BLaER1 (cell line): Measurements from ENCODE around the gene CLDN4.

Experiments
- H3K27ac ChIP-seq: shearing (Covaris generic); formaldehyde crosslinking; 2 replicates; pipeline ENCODE4 v1.8.1; 2022
- H3K27me3 ChIP-seq: shearing (Covaris generic); formaldehyde crosslinking; 2 replicates; pipeline ENCODE4 v1.8.1; 2022
- H3K36me3 ChIP-seq: shearing (Covaris generic); formaldehyde crosslinking; 2 replicates; pipeline ENCODE4 v1.8.1; 2022
- H3K4me1 ChIP-seq: shearing (Covaris generic); formaldehyde crosslinking; 2 replicates; pipeline ENCODE4 v1.8.1; 2022
- H3K4me2 ChIP-seq: shearing (Covaris generic); formaldehyde crosslinking; 2 replicates; pipeline ENCODE4 v1.8.1; 2022
- H3K4me3 ChIP-seq: shearing (Covaris generic); formaldehyde crosslinking; 2 replicates; pipeline ENCODE4 v1.8.1; 2022
- H3K9ac ChIP-seq: shearing (Covaris generic); formaldehyde crosslinking; 2 replicates; pipeline ENCODE4 v1.8.1; 2022
- H3K9me3 ChIP-seq: shearing (Covaris generic); formaldehyde crosslinking; 2 replicates; pipeline ENCODE4 v1.8.1; 2022
- H4K20me1 ChIP-seq: shearing (Covaris generic); formaldehyde crosslinking; 2 replicates; pipeline ENCODE4 v1.8.1; 2022
- Cebpa-rat ChIP-seq: shearing (Covaris generic); IDR thresholded peaks from 2 replicates; pipeline ENCODE4 v1.8.1; 2022

The CLDN4 gene

GRCh38 chr7:73856941-73857340, 26.1 kb downstream of the CLDN4 start:
- no peaks in the 10 kb centered on the region for H3K36me3 ChIP-seq
- no peak for TF ChIP-seq Cebpa-rat
- no peak overlapping the region for H3K27ac ChIP-seq
- H3K27me3 ChIP-seq: peaks cover 27% of the 10 kb centered on the region
- peak overlapping the region; percentile 51 for H3K4me2 ChIP-seq
- H3K9me3 ChIP-seq: no peaks in the 10 kb centered on the region
- H3K4me3 ChIP-seq: no peak overlapping the region
- H3K9ac ChIP-seq: no peak overlapping the region
- H4K20me1 ChIP-seq: no peaks in the 10 kb centered on the region
- H3K4me1 ChIP-seq: peaks cover 26% of the 10 kb centered on the region

GRCh38 chr7:73858807-73859206, 28.0 kb downstream of the CLDN4 start:
- peaks cover 19% of the 10 kb centered on the region for H3K27me3 ChIP-seq
- H3K27ac ChIP-seq: no peak overlapping the region
- H4K20me1 ChIP-seq: no peaks in the 10 kb centered on the region
- H3K4me1 ChIP-seq: peaks cover 26% of the 10 kb centered on the region
- no peak for TF ChIP-seq Cebpa-rat
- no peaks in the 10 kb centered on the region for H3K9me3 ChIP-seq
- no peak overlapping the region for H3K4me2 ChIP-seq
- no peak overlapping the region for H3K9ac ChIP-seq
- no peak overlapping the region for H3K4me3 ChIP-seq
- H3K36me3 ChIP-seq: no peaks in the 10 kb centered on the region

- Histone ChIP-seq H3K4me3 (no peak within 1 kb of the TSS), H3K27ac (no peak within 1 kb of the TSS), H4K20me1 (no peaks in the 10 kb centered on the region), H3K9me3 (no peaks in the 10 kb centered on the region), H3K4me1 (peaks cover 20% of the 10 kb centered on the region), H3K4me2 (no peak within 1 kb of the TSS), H3K36me3 (no peaks in the 10 kb centered on the region), H3K27me3 (no peaks in the 10 kb centered on the region), H3K9ac (no peak within 1 kb of the TSS)
- TF ChIP-seq Cebpa-rat: no peak
These were observed 30.1 kb downstream of the CLDN4 start, which contains the start of gene TMEM270 for GRCh38 chr7:73860859-73861258. Gene TMEM270, plus strand, starts transcription at chr7:73861159. Its CDS starts 36 bp downstream, at chr7:73861195.

- peaks cover 17% of the 10 kb centered on the region for H3K4me1 ChIP-seq
- H3K27me3 ChIP-seq: no peaks in the 10 kb centered on the region
- no peaks in the 10 kb centered on the region for H3K9me3 ChIP-seq
- no peaks in the 10 kb centered on the region for H4K20me1 ChIP-seq
- H3K27ac ChIP-seq: no peak overlapping the region
- no peak overlapping the region for H3K4me3 ChIP-seq
- H3K4me2 ChIP-seq: no peak overlapping the region
- no peak overlapping the region for H3K9ac ChIP-seq
- TF ChIP-seq Cebpa-rat: no peak
- H3K36me3 ChIP-seq: no peaks in the 10 kb centered on the region
These were observed 30.5 kb downstream of the CLDN4 start for GRCh38 chr7:73861305-73861704.

- H3K4me2 ChIP-seq: no peak overlapping the region
- no peaks in the 10 kb centered on the region for H3K27me3 ChIP-seq
- no peaks in the 10 kb centered on the region for H3K36me3 ChIP-seq
- H3K9ac ChIP-seq: no peak overlapping the region
- TF ChIP-seq Cebpa-rat: no peak
- no peaks in the 10 kb centered on the region for H3K4me1 ChIP-seq
- no peaks in the 10 kb centered on the region for H4K20me1 ChIP-seq
- no peaks in the 10 kb centered on the region for H3K9me3 ChIP-seq
- no peak overlapping the region for H3K4me3 ChIP-seq
- no peak overlapping the region for H3K27ac ChIP-seq
These were observed 34.4 kb downstream of the CLDN4 start for GRCh38 chr7:73864981-73865711.

GRCh38 chr7:73865738-73866445, 35.1 kb downstream of the CLDN4 start:
- no peak overlapping the region for H3K4me2 ChIP-seq
- H3K27ac ChIP-seq: no peak overlapping the region
- no peak overlapping the region for H3K4me3 ChIP-seq
- H3K9ac ChIP-seq: no peak overlapping the region
- TF ChIP-seq Cebpa-rat: no peak
- H3K9me3 ChIP-seq: no peaks in the 10 kb centered on the region
- no peaks in the 10 kb centered on the region for H3K27me3 ChIP-seq
- H3K4me1 ChIP-seq: peaks cover under 1% of the 10 kb centered on the region
- H4K20me1 ChIP-seq: no peaks in the 10 kb centered on the region
- no peaks in the 10 kb centered on the region for H3K36me3 ChIP-seq

- no peaks in the 10 kb centered on the region for H3K27me3 ChIP-seq
- H3K9ac ChIP-seq: no peak overlapping the region
- no peaks in the 10 kb centered on the region for H4K20me1 ChIP-seq
- H3K4me1 ChIP-seq: peaks cover 6% of the 10 kb centered on the region
- no peaks in the 10 kb centered on the region for H3K36me3 ChIP-seq
- no peak overlapping the region for H3K4me3 ChIP-seq
- H3K27ac ChIP-seq: no peak overlapping the region
- no peak for TF ChIP-seq Cebpa-rat
- no peak overlapping the region for H3K4me2 ChIP-seq
- H3K9me3 ChIP-seq: no peaks in the 10 kb centered on the region
These were observed 35.6 kb downstream of the CLDN4 start for GRCh38 chr7:73866446-73866767.

GRCh38 chr7:73869011-73869798, 38.4 kb downstream of the CLDN4 start:
- no peak for TF ChIP-seq Cebpa-rat
- Histone ChIP-seq H3K9ac (no peak overlapping the region), H4K20me1 (no peaks in the 10 kb centered on the region), H3K4me1 (peaks cover 18% of the 10 kb centered on the region), H3K36me3 (no peaks in the 10 kb centered on the region), H3K4me2 (no peak overlapping the region), H3K9me3 (no peaks in the 10 kb centered on the region), H3K4me3 (no peak overlapping the region), H3K27me3 (no peaks in the 10 kb centered on the region), H3K27ac (no peak overlapping the region)

GRCh38 chr7:73870041-73870492, 39.3 kb downstream of the CLDN4 start:
- no peaks in the 10 kb centered on the region for H3K9me3 ChIP-seq
- no peak for TF ChIP-seq Cebpa-rat
- H3K27ac ChIP-seq: no peak overlapping the region
- H3K36me3 ChIP-seq: no peaks in the 10 kb centered on the region
- no peak overlapping the region for H3K9ac ChIP-seq
- H3K4me3 ChIP-seq: no peak overlapping the region
- H4K20me1 ChIP-seq: no peaks in the 10 kb centered on the region
- H3K4me2 ChIP-seq: no peak overlapping the region
- peaks cover 18% of the 10 kb centered on the region for H3K4me1 ChIP-seq
- no peaks in the 10 kb centered on the region for H3K27me3 ChIP-seq
